ENCODE data around the gene LINC01488.

Gene LINC01488

GRCh38 chr11:69459848-69460539 lies 21.5 kb upstream of the LINC01488 start:
- Histone ChIP-seq H3K4ac (ENCODE audit: low read depth, low read length) (no peak overlapping the region), H3K9ac (ENCODE audit: low read length) (no peak overlapping the region), H2BK5ac (ENCODE audit: low read length) (no peak overlapping the region), H2AK5ac (ENCODE audit: low read length) (no peak overlapping the region), H3K23ac (ENCODE audit: low read length) (no peak overlapping the region), H3K27ac (ENCODE audit: low read depth, low read length) (no peak overlapping the region), H2BK120ac (ENCODE audit: low read depth, low read length) (no peak overlapping the region), H3K79me2 (ENCODE audit: control insufficient read depth, insufficient read depth, low read length) (no peaks in the 10 kb centered on the region), H3K18ac (ENCODE audit: low read length) (no peak overlapping the region), H4K5ac (ENCODE audit: low read length) (no peak overlapping the region), H3K4me1 (ENCODE audit: control insufficient read depth, low read depth, low read length) (no peaks in the 10 kb centered on the region), H4K8ac (ENCODE audit: low read depth, low read length) (no peak overlapping the region), H2BK15ac (replicated peaks; ENCODE audit: low read depth) (no peak overlapping the region), H3K4me2 (ENCODE audit: low read length) (no peak overlapping the region), H3K56ac (ENCODE audit: low read length) (no peak overlapping the region), H3K4me3 (ENCODE audit: low read length) (no peak overlapping the region), H3K27me3 (ENCODE audit: insufficient read depth, low read length, poor library complexity) (no peaks in the 10 kb centered on the region), H3K79me1 (ENCODE audit: low read length) (no peaks in the 10 kb centered on the region), H3K36me3 (ENCODE audit: control insufficient read depth, insufficient read depth, low read length) (no peaks in the 10 kb centered on the region)
- no CpG with 5 or more reads among the region's 1 CpG for WGBS (ENCODE audit: extremely low coverage, insufficient coverage, low lambda C conversion rate)
- no peak for DNase-seq

GRCh38 chr11:69460540-69461257 lies 20.8 kb upstream of the LINC01488 start:
- Histone ChIP-seq H2AK5ac (ENCODE audit: low read length) (no peak overlapping the region), H3K18ac (ENCODE audit: low read length) (no peak overlapping the region), H3K56ac (ENCODE audit: low read length) (no peak overlapping the region), H4K8ac (ENCODE audit: low read depth, low read length) (no peak overlapping the region), H4K5ac (ENCODE audit: low read length) (no peak overlapping the region), H3K4me3 (ENCODE audit: low read length) (no peak overlapping the region), H3K23ac (ENCODE audit: low read length) (no peak overlapping the region), H3K27me3 (ENCODE audit: insufficient read depth, low read length, poor library complexity) (no peaks in the 10 kb centered on the region), H3K36me3 (ENCODE audit: control insufficient read depth, insufficient read depth, low read length) (no peaks in the 10 kb centered on the region), H3K27ac (ENCODE audit: low read depth, low read length) (no peak overlapping the region), H3K4me2 (ENCODE audit: low read length) (no peak overlapping the region), H3K79me2 (ENCODE audit: control insufficient read depth, insufficient read depth, low read length) (no peaks in the 10 kb centered on the region), H3K4me1 (ENCODE audit: control insufficient read depth, low read depth, low read length) (no peaks in the 10 kb centered on the region), H2BK120ac (ENCODE audit: low read depth, low read length) (no peak overlapping the region), H3K9ac (ENCODE audit: low read length) (no peak overlapping the region), H3K79me1 (ENCODE audit: low read length) (no peaks in the 10 kb centered on the region), H2BK5ac (ENCODE audit: low read length) (no peak overlapping the region), H2BK15ac (replicated peaks; ENCODE audit: low read depth) (no peak overlapping the region), H3K4ac (ENCODE audit: low read depth, low read length) (no peak overlapping the region)
- no peak for DNase-seq
- no CpG with 5 or more reads among the region's 1 CpG for WGBS (ENCODE audit: extremely low coverage, insufficient coverage, low lambda C conversion rate)

- Histone ChIP-seq H3K79me2 (ENCODE audit: control insufficient read depth, insufficient read depth, low read length) (no peaks in the 10 kb centered on the region), H3K27me3 (ENCODE audit: insufficient read depth, low read length, poor library complexity) (no peaks in the 10 kb centered on the region), H3K18ac (ENCODE audit: low read length) (no peak overlapping the region), H3K56ac (ENCODE audit: low read length) (no peak overlapping the region), H2BK120ac (ENCODE audit: low read depth, low read length) (no peak overlapping the region), H3K4me1 (ENCODE audit: control insufficient read depth, low read depth, low read length) (no peaks in the 10 kb centered on the region), H3K23ac (ENCODE audit: low read length) (no peak overlapping the region), H4K5ac (ENCODE audit: low read length) (no peak overlapping the region), H2AK5ac (ENCODE audit: low read length) (no peak overlapping the region), H3K4me2 (ENCODE audit: low read length) (no peak overlapping the region), H2BK15ac (replicated peaks; ENCODE audit: low read depth) (no peak overlapping the region), H2BK5ac (ENCODE audit: low read length) (no peak overlapping the region), H3K79me1 (ENCODE audit: low read length) (no peaks in the 10 kb centered on the region), H3K9ac (ENCODE audit: low read length) (no peak overlapping the region), H3K4ac (ENCODE audit: low read depth, low read length) (no peak overlapping the region), H3K27ac (ENCODE audit: low read depth, low read length) (no peak overlapping the region), H3K36me3 (ENCODE audit: control insufficient read depth, insufficient read depth, low read length) (no peaks in the 10 kb centered on the region), H3K4me3 (ENCODE audit: low read length) (no peak overlapping the region), H4K8ac (ENCODE audit: low read depth, low read length) (no peak overlapping the region)
- WGBS (ENCODE audit: extremely low coverage, insufficient coverage, low lambda C conversion rate): no CpG with 5 or more reads among the region's 7 CpGs
- DNase-seq: no peak
These were observed 20.0 kb upstream of the LINC01488 start for GRCh38 chr11:69461272-69461962.

GRCh38 chr11:69462106-69462951 lies 19.1 kb upstream of the LINC01488 start:
- Histone ChIP-seq H3K27ac (ENCODE audit: low read depth, low read length) (no peak overlapping the region), H3K36me3 (ENCODE audit: control insufficient read depth, insufficient read depth, low read length) (no peaks in the 10 kb centered on the region), H3K56ac (ENCODE audit: low read length) (no peak overlapping the region), H2BK5ac (ENCODE audit: low read length) (no peak overlapping the region), H2AK5ac (ENCODE audit: low read length) (no peak overlapping the region), H3K4me1 (ENCODE audit: control insufficient read depth, low read depth, low read length) (no peaks in the 10 kb centered on the region), H3K9ac (ENCODE audit: low read length) (no peak overlapping the region), H3K79me1 (ENCODE audit: low read length) (no peaks in the 10 kb centered on the region), H3K4ac (ENCODE audit: low read depth, low read length) (no peak overlapping the region), H3K79me2 (ENCODE audit: control insufficient read depth, insufficient read depth, low read length) (no peaks in the 10 kb centered on the region), H3K4me3 (ENCODE audit: low read length) (no peak overlapping the region), H3K18ac (ENCODE audit: low read length) (no peak overlapping the region), H3K23ac (ENCODE audit: low read length) (no peak overlapping the region), H3K27me3 (ENCODE audit: insufficient read depth, low read length, poor library complexity) (no peaks in the 10 kb centered on the region), H4K5ac (ENCODE audit: low read length) (no peak overlapping the region), H2BK15ac (replicated peaks; ENCODE audit: low read depth) (no peak overlapping the region), H2BK120ac (ENCODE audit: low read depth, low read length) (no peak overlapping the region), H4K8ac (ENCODE audit: low read depth, low read length) (no peak overlapping the region), H3K4me2 (ENCODE audit: low read length) (no peak overlapping the region)
- no CpG with 5 or more reads among the region's 19 CpGs for WGBS (ENCODE audit: extremely low coverage, insufficient coverage, low lambda C conversion rate)
- no peak for DNase-seq

- Histone ChIP-seq H3K23ac (ENCODE audit: low read length) (no peak overlapping the region), H2BK120ac (ENCODE audit: low read depth, low read length) (no peak overlapping the region), H3K4me2 (ENCODE audit: low read length) (no peak overlapping the region), H3K4me1 (ENCODE audit: control insufficient read depth, low read depth, low read length) (no peaks in the 10 kb centered on the region), H2BK5ac (ENCODE audit: low read length) (no peak overlapping the region), H2BK15ac (replicated peaks; ENCODE audit: low read depth) (no peak overlapping the region), H3K27ac (ENCODE audit: low read depth, low read length) (no peak overlapping the region), H3K9ac (ENCODE audit: low read length) (no peak overlapping the region), H3K4me3 (ENCODE audit: low read length) (no peak overlapping the region), H3K27me3 (ENCODE audit: insufficient read depth, low read length, poor library complexity) (no peaks in the 10 kb centered on the region), H4K8ac (ENCODE audit: low read depth, low read length) (no peak overlapping the region), H3K18ac (ENCODE audit: low read length) (no peak overlapping the region), H3K79me2 (ENCODE audit: control insufficient read depth, insufficient read depth, low read length) (no peaks in the 10 kb centered on the region), H3K56ac (ENCODE audit: low read length) (no peak overlapping the region), H3K4ac (ENCODE audit: low read depth, low read length) (no peak overlapping the region), H4K5ac (ENCODE audit: low read length) (no peak overlapping the region), H2AK5ac (ENCODE audit: low read length) (no peak overlapping the region), H3K79me1 (ENCODE audit: low read length) (no peaks in the 10 kb centered on the region), H3K36me3 (ENCODE audit: control insufficient read depth, insufficient read depth, low read length) (no peaks in the 10 kb centered on the region)
- WGBS (ENCODE audit: extremely low coverage, insufficient coverage, low lambda C conversion rate): no CpG with 5 or more reads among the region's 14 CpGs
- DNase-seq: peak; percentile 71
These were observed 18.1 kb upstream of the LINC01488 start for GRCh38 chr11:69463181-69463994.

All from mesendoderm (in vitro differentiated cells).